ENCODE measurements around the gene UFD1. TPM values are rescaled to one million over a fixed set of nuclear protein-coding genes. Genes with fewer than 3 reads are reported as not detected.

The UFD1 gene
- total and polyA plus RNA-seq, 9 of the 15 experiments (the other 6 are each of a cell fraction or from before 2014, with no cell fraction given): 238 to 645 (median 363) TPM

DNA sequence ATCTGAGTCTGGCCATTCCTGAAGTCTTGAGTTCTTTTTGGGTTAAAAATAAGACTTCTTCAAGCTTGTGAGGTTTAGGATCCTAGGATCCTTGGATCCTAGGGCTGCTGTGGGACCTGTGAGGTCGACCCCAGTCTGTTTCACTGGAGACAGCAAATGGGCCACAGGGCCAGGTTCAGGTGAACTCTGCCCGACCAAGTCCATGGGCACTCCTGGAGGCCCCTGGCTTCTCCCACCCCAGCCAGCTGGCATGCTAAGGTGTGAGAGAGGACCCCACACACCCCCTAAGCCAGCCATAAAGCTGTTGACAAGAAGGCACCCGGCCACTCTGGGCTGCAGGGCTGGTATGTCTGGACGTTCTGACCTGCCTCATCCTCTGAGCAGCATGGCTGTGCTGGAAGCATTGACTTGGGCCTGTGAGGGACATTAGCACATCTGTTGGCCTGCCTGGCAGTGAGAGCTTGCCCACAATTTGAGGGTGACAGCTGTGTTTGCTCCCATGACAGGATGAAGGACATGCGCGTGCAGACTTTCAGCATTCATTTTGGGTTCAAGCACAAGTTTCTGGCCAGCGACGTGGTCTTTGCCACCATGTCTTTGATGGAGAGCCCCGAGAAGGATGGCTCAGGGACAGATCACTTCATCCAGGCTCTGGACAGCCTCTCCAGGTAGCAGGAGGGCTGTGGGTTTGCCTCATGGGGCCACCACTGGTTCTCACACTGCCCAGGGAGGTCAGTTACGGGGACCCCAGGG lies 29.2 kb upstream of the UFD1 start (continued):
- TF ChIP-seq POLR2B (IDR thresholded peaks at IDR 0.05; ENCODE audit: low read depth, partially characterized antibody): peak; percentile 53
- TF ChIP-seq ILK (tag; IDR thresholded peaks at IDR 0.05; ENCODE audit: borderline replicate concordance, low read depth): no peak
- TF ChIP-seq, protein P1, sequence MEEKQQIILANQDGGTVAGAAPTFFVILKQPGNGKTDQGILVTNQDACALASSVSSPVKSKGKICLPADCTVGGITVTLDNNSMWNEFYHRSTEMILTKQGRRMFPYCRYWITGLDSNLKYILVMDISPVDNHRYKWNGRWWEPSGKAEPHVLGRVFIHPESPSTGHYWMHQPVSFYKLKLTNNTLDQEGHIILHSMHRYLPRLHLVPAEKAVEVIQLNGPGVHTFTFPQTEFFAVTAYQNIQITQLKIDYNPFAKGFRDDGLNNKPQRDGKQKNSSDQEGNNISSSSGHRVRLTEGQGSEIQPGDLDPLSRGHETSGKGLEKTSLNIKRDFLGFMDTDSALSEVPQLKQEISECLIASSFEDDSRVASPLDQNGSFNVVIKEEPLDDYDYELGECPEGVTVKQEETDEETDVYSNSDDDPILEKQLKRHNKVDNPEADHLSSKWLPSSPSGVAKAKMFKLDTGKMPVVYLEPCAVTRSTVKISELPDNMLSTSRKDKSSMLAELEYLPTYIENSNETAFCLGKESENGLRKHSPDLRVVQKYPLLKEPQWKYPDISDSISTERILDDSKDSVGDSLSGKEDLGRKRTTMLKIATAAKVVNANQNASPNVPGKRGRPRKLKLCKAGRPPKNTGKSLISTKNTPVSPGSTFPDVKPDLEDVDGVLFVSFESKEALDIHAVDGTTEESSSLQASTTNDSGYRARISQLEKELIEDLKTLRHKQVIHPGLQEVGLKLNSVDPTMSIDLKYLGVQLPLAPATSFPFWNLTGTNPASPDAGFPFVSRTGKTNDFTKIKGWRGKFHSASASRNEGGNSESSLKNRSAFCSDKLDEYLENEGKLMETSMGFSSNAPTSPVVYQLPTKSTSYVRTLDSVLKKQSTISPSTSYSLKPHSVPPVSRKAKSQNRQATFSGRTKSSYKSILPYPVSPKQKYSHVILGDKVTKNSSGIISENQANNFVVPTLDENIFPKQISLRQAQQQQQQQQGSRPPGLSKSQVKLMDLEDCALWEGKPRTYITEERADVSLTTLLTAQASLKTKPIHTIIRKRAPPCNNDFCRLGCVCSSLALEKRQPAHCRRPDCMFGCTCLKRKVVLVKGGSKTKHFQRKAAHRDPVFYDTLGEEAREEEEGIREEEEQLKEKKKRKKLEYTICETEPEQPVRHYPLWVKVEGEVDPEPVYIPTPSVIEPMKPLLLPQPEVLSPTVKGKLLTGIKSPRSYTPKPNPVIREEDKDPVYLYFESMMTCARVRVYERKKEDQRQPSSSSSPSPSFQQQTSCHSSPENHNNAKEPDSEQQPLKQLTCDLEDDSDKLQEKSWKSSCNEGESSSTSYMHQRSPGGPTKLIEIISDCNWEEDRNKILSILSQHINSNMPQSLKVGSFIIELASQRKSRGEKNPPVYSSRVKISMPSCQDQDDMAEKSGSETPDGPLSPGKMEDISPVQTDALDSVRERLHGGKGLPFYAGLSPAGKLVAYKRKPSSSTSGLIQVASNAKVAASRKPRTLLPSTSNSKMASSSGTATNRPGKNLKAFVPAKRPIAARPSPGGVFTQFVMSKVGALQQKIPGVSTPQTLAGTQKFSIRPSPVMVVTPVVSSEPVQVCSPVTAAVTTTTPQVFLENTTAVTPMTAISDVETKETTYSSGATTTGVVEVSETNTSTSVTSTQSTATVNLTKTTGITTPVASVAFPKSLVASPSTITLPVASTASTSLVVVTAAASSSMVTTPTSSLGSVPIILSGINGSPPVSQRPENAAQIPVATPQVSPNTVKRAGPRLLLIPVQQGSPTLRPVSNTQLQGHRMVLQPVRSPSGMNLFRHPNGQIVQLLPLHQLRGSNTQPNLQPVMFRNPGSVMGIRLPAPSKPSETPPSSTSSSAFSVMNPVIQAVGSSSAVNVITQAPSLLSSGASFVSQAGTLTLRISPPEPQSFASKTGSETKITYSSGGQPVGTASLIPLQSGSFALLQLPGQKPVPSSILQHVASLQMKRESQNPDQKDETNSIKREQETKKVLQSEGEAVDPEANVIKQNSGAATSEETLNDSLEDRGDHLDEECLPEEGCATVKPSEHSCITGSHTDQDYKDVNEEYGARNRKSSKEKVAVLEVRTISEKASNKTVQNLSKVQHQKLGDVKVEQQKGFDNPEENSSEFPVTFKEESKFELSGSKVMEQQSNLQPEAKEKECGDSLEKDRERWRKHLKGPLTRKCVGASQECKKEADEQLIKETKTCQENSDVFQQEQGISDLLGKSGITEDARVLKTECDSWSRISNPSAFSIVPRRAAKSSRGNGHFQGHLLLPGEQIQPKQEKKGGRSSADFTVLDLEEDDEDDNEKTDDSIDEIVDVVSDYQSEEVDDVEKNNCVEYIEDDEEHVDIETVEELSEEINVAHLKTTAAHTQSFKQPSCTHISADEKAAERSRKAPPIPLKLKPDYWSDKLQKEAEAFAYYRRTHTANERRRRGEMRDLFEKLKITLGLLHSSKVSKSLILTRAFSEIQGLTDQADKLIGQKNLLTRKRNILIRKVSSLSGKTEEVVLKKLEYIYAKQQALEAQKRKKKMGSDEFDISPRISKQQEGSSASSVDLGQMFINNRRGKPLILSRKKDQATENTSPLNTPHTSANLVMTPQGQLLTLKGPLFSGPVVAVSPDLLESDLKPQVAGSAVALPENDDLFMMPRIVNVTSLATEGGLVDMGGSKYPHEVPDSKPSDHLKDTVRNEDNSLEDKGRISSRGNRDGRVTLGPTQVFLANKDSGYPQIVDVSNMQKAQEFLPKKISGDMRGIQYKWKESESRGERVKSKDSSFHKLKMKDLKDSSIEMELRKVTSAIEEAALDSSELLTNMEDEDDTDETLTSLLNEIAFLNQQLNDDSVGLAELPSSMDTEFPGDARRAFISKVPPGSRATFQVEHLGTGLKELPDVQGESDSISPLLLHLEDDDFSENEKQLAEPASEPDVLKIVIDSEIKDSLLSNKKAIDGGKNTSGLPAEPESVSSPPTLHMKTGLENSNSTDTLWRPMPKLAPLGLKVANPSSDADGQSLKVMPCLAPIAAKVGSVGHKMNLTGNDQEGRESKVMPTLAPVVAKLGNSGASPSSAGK (IDR thresholded peaks at IDR 0.05): no peak
- TF ChIP-seq MCM7 (IDR thresholded peaks at IDR 0.05): no peak
- TF ChIP-seq STAT5A (IDR thresholded peaks at IDR 0.05; ENCODE audit: borderline replicate concordance, low read length): no peak
- TF ChIP-seq ZNF583 (CRISPR knock-in tag; IDR thresholded peaks at IDR 0.05): 0 out of 2 replicates have a peak, but pooled peaks have one; percentile 7
- no peak for TF ChIP-seq RBM17 (IDR thresholded peaks at IDR 0.05; ENCODE audit: borderline replicate concordance, low read depth, low read length)
- TF ChIP-seq, protein P2, sequence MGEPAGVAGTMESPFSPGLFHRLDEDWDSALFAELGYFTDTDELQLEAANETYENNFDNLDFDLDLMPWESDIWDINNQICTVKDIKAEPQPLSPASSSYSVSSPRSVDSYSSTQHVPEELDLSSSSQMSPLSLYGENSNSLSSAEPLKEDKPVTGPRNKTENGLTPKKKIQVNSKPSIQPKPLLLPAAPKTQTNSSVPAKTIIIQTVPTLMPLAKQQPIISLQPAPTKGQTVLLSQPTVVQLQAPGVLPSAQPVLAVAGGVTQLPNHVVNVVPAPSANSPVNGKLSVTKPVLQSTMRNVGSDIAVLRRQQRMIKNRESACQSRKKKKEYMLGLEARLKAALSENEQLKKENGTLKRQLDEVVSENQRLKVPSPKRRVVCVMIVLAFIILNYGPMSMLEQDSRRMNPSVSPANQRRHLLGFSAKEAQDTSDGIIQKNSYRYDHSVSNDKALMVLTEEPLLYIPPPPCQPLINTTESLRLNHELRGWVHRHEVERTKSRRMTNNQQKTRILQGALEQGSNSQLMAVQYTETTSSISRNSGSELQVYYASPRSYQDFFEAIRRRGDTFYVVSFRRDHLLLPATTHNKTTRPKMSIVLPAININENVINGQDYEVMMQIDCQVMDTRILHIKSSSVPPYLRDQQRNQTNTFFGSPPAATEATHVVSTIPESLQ (CRISPR knock-in tag; IDR thresholded peaks at IDR 0.05): no peak; the same call in 1 of the 2 replicates
- TF ChIP-seq, protein P3, sequence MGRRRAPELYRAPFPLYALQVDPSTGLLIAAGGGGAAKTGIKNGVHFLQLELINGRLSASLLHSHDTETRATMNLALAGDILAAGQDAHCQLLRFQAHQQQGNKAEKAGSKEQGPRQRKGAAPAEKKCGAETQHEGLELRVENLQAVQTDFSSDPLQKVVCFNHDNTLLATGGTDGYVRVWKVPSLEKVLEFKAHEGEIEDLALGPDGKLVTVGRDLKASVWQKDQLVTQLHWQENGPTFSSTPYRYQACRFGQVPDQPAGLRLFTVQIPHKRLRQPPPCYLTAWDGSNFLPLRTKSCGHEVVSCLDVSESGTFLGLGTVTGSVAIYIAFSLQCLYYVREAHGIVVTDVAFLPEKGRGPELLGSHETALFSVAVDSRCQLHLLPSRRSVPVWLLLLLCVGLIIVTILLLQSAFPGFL (CRISPR knock-in tag; IDR thresholded peaks at IDR 0.05): no peak
- TF ChIP-seq, protein P4, sequence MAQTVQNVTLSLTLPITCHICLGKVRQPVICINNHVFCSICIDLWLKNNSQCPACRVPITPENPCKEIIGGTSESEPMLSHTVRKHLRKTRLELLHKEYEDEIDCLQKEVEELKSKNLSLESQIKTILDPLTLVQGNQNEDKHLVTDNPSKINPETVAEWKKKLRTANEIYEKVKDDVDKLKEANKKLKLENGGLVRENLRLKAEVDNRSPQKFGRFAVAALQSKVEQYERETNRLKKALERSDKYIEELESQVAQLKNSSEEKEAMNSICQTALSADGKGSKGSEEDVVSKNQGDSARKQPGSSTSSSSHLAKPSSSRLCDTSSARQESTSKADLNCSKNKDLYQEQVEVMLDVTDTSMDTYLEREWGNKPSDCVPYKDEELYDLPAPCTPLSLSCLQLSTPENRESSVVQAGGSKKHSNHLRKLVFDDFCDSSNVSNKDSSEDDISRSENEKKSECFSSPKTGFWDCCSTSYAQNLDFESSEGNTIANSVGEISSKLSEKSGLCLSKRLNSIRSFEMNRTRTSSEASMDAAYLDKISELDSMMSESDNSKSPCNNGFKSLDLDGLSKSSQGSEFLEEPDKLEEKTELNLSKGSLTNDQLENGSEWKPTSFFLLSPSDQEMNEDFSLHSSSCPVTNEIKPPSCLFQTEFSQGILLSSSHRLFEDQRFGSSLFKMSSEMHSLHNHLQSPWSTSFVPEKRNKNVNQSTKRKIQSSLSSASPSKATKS (CRISPR knock-in tag; IDR thresholded peaks at IDR 0.05): no peak
